GM10248 (cell line): ENCODE measurements around the gene KITLG.
"Not testable (repeated sequence)": the region's sequence is repeated elsewhere in the genome, so short reads cannot be mapped to it uniquely, and the experiment has no call there.

Experiments
- CTCF ChIA-PET: fragments of 300-600 bp; sonication (Branson Sonifier 250); formaldehyde crosslinking; extraction: SDS; loops from one replicate; lab custom pipeline; 2021; ENCODE audit warnings: antibody characterized with exemption; lab: Yijun Ruan, JAX
- POLR2A ChIA-PET: fragments of 350-650 bp; sonication (Branson Sonifier 250); formaldehyde crosslinking; extraction: SDS; loops from one replicate; lab custom pipeline; 2020; ENCODE audit warnings: antibody characterized with exemption; lab: Yijun Ruan, JAX
- DNase-seq: peaks from one replicate; pipeline ENCODE4 v3.0.0; 2012; ENCODE audit errors: extremely low spot score
- CTCF ChIP-seq: IDR thresholded peaks from 2 replicates; pipeline ENCODE4 v1.5.1; 2012; ENCODE audit warnings: mild to moderate bottlenecking, low read depth; ENCODE audit errors: extremely low read depth, missing control alignments, control extremely low read depth

Gene KITLG

GRCh38 chr12:88559199-88559598, 21.1 kb downstream of the KITLG start:
- no peak for DNase-seq
- TF ChIP-seq CTCF = no peak
- POLR2A ChIA-PET = no interaction called here
- CTCF ChIA-PET = no interaction called here

- ChIA-PET POLR2A (no interaction called here), CTCF (interaction anchor here (0.9 to 1.9 kb wide), 7 partner anchors 9 to 52 kb away, joined by 3 to 5 read pairs (median 4); no protein-coding TSS in a partner anchor)
- no peak for TF ChIP-seq CTCF
- no peak for DNase-seq
These were observed 21.9 kb downstream of the KITLG start for GRCh38 chr12:88558340-88558867.

- ChIA-PET CTCF (interaction anchor here (1.1 kb wide), 1 partner anchor 21 kb away, joined by 3 read pairs; no protein-coding TSS in a partner anchor), POLR2A (no interaction called here)
- no peak for TF ChIP-seq CTCF
- no peak for DNase-seq
These were observed 24.0 kb downstream of the KITLG start for GRCh38 chr12:88556213-88556774.

GRCh38 chr12:88553941-88554658, 26.2 kb downstream of the KITLG start:
- no peak for DNase-seq
- CTCF ChIA-PET = interaction anchor here (1.0 to 1.3 kb wide), 2 partner anchors 25 to 26 kb away, joined by 3 to 4 read pairs; partner anchors contain the start of gene KITLG
- no peak for TF ChIP-seq CTCF
- POLR2A ChIA-PET = no interaction called here

- TF ChIP-seq CTCF = no peak
- ChIA-PET CTCF (interaction anchor here (1.0 to 1.2 kb wide), 2 partner anchors 13 to 15 kb away, joined by 3 to 4 read pairs; no protein-coding TSS in a partner anchor), POLR2A (no interaction called here)
- no peak for DNase-seq
These were observed 27.6 kb downstream of the KITLG start for GRCh38 chr12:88552610-88553079.

- CTCF ChIA-PET = no interaction called here
These were observed 30.3 kb downstream of the KITLG start for GRCh38 chr12:88549929-88550328.

GRCh38 chr12:88547949-88548348, 32.3 kb downstream of the KITLG start:
- DNase-seq, POLR2A ChIA-PET, CTCF ChIA-PET: not testable (repeated sequence)

More at GRCh38 chr12:88549929-88550328, 30.3 kb downstream of the KITLG start:
- no peak for DNase-seq
- no peak for TF ChIP-seq CTCF
- POLR2A ChIA-PET = no interaction called here
